Right ventricle myocardium inferior (tissue), 1 donor: ENCODE measurements around the gene SLC31A2. TPM values are rescaled to one million over a fixed set of nuclear protein-coding genes. Genes with fewer than 3 reads are reported as not detected.
"Not testable (repeated sequence)": the region's sequence is repeated elsewhere in the genome, so short reads cannot be mapped to it uniquely, and the experiment has no call there.

Source experiments
- ATAC-seq: fragments of 200-7000 bp; cut with Tn5 transposase; one replicate; pipeline ENCODE4 v1.9.1; 2020; ENCODE audit warnings: mild to moderate bottlenecking, moderate library complexity
- DNase-seq: peaks from one replicate; pipeline ENCODE4 v3.0.0; 2021; ENCODE audit errors: missing footprints
- intact Hi-C: fragments of 100-400 bp; cut with DNase I; formaldehyde crosslinking; loops from one replicate; pipeline ENCODE4 v1.11.0; 2022
- total RNA-seq: library from RNA; stranded (reverse); fragmentation: NEBNext Ultra II Directional; extraction: Animal tissue kit (Norgen Biotek cat#: 25700); gene quantifications from one replicate; pipeline ENCODE4 v1.2.1, GENCODE V29; 2021
- donor health status: DM: no; HTN: yes; CAD: no; lungs with severe emphysema.

SLC31A2 gene
- total RNA-seq, 1 donor from 2014 or later: 14.6 TPM

DNA sequence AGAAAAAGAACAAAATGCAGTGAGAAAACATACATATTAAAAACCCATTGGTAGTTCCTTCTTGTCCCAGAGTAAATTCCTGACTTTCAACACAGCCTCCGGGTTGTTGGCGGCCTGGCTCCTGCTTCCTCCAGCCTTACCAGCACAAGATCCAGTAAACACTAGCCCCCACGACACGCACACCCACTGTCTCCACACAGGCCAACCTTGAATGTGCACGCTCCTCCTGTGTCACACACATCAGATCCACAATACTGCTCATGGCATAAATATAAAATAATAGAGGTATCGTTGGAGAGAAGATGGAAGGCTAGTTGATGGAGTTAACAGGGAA lies 2.5 kb upstream of the SLC31A2 start:
- ATAC-seq (no peak), DNase-seq (no peak)
- intact Hi-C loops: no loop called here

DNA sequence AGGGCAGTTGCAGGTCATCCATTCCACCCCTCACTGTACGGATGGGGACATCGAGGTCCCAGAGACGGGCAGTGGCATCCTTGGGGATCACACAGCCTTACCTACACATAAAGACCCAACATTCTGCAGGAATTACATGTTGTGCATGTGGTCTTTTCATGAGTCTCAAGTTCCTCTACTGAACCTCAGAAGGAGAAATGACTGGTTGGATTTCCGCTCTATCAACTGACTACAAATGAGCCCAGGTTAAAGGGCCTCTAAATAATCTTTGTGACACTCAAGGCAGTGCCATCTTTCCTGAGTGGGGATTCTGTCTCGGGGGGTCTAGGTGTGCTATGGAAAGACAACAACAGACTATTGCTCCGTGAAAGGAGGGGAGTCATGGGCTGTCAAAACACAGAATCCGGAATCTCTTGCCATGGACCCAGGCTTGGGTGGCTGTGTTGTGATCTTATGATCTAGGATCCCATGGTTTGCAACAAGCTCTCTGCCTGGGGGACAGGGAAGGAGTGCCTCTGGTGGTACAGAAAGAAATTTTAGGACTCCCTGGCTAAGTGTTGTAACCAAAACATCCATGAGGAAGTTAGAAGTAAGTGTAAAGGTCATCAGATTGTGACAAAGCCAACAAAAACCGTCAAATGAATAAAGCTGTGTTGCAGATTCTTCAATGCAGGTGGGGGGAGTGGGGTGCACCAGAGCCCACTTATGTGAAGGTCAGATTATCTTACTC lies 1.9 kb upstream of the SLC31A2 start:
- DNase-seq (no peak), ATAC-seq (no peak)
- intact Hi-C loops: no loop called here

DNA sequence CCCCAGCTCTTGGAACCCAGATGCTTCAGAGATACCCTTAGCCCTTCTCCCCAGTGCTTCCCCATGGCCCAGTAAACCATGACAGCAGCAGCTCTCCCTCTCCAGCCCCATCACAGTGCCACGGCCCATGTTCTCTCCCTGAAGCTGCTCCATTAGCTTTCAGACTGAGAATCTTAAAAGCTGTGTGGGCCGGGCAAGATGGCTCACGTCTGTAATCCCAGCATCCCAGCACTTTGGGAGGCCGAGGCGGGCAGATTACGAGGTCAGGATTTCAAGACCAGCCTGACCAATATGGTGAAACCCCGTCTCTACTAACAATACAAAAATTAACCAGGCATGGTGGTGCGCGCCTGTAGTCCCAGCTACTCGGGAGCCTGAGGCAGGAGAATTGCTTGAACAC lies 1.2 kb upstream of the SLC31A2 start:
- DNase-seq, ATAC-seq, intact Hi-C loops: not testable (repeated sequence)

DNA sequence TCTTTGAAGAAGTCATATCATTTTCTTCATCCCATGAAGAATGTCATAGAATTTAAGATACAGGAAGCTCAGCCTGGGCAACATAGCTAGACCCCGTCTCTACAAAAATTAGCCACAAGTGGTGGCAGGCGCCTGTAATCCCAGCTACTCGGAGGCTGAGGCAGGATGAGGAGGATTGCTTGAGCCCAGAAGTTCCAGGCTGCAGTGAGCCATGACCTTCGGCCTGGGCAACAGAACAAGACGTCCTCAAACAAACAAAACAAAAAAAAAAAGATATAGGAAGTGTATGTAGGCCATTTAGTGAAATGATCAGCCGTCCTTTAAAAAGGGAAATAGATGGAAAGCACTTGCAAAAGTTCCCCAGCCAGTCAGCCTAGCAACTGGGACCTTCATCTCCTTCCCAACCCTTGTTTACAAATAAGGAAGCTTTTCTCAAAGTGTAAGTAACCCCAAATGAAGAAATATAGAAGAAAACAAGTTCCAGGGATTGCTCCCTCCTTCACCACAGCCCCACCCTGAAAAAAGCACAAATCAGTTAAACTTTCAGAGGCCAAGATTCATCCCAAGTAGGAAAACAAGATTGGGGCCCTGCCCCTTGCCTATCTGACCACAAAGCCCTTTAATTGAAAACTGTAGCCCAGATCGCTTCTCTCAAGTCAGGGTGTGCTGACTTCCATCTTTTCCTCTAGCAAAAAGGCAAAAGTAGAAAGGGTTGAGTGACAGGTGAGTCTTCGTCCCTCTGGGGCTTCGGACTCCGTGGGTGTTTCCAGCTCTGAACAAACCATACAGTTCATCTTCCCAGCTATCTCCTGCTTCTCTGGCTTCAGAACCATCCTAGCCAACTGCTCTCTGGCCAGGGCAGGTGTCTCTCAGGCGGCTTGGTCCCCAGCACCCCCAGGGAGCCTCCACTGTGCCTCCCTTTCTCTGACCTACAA lies 1.2 kb downstream of the SLC31A2 start:
- DNase-seq (peak; percentile 77), ATAC-seq (peak; percentile 23)
- intact Hi-C loops: loop anchor here (10.0 kb wide), 1 partner anchor 253 kb away; the partner anchor contains the start of gene ALAD

DNA sequence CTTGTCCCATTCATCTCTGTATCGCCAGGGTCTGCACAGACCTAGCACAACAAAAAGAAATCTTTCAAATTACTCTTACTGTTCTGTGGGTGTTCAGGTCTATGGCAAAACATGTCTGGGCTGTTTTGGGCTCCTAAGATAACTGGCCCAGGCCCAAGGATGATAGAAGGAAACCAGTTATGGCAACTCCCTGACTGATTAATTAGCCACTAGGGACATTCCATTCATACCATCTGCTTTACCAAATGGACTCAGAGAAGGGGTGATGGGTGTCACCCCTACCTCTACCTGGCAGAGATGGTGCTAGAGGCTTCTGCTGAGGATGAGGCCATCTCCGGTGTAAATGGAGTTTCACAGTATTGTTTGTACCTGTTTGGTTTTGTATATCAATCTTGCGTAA lies 1.9 kb downstream of the SLC31A2 start:
- no peak for DNase-seq
- no peak for ATAC-seq
- intact Hi-C loops: loop anchor here (10.0 kb wide), 1 partner anchor 252 kb away; the partner anchor contains the start of gene ALAD

DNA sequence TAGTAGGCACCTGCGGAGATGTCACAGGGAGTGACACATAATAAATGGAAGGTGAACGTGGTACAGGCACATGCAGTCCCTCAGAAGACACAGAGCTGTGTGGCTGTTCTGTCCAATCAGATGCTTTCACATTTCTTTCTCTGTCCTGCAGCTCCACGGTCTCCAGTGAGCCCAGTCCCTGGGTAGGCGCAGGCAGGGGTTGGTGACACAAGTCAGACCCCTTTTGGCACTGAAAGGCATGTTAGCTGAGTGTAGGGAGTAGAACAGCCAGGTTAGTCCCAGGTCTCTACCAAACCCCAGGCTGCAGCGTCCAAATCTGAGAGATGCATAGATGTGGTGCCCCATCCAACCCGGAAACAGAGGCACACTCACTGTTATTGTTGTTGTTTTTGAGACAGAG lies 2.8 kb downstream of the SLC31A2 start:
- intact Hi-C loops: loop anchor here (10.0 kb wide), 1 partner anchor 251 kb away; the partner anchor contains the start of gene ALAD
- DNase-seq: no peak

DNA sequence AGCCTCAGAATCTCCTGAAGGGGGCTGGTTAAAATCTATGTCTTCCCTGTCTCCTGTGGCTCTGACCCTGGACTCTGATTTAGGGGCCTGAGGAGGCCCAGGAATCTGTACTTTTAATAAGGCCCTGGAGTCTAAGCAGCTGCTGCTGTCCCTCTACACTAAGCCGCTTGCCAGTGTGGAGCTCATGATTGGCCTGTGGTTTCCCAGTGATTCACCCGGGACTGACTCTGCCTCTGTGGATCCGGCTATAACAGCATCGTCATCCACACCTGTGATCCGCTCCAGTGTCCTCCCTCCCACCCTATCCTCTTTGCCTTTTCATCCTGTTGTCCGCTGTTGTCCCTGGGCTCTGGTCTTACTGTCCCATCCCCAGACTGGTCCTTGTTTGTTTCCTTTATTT lies 3.7 kb downstream of the SLC31A2 start:
- intact Hi-C loops: loop anchor here (10.0 kb wide), 1 partner anchor 250 kb away; the partner anchor contains the start of gene ALAD
- ATAC-seq (no peak), DNase-seq (no peak)

More for the DNA sequence above, 2.8 kb downstream of the SLC31A2 start:
- ATAC-seq: no peak

DNA sequence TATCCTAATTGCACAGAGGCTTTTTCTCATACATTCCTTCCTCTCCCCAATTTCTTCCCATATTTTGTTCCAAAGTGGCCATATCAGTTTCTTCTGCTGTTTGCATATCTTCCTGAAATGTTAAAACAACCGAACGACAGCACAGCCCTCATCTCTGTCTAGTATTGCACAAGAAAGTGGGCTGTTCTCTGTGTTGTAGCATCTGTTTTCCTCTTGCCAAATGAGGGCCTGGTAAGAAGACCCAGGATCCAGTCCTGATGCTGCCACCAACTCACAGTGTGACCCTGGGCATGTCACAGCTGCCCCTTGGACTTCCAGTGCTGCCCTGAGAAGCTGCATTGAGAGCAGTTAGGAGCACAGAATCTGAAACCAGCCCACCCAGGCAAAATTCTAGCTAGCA lies 4.1 kb downstream of the SLC31A2 start:
- DNase-seq (no peak), ATAC-seq (no peak)
- intact Hi-C loops: loop anchor here (10.0 kb wide), 1 partner anchor 250 kb away; the partner anchor contains the start of gene ALAD

DNA sequence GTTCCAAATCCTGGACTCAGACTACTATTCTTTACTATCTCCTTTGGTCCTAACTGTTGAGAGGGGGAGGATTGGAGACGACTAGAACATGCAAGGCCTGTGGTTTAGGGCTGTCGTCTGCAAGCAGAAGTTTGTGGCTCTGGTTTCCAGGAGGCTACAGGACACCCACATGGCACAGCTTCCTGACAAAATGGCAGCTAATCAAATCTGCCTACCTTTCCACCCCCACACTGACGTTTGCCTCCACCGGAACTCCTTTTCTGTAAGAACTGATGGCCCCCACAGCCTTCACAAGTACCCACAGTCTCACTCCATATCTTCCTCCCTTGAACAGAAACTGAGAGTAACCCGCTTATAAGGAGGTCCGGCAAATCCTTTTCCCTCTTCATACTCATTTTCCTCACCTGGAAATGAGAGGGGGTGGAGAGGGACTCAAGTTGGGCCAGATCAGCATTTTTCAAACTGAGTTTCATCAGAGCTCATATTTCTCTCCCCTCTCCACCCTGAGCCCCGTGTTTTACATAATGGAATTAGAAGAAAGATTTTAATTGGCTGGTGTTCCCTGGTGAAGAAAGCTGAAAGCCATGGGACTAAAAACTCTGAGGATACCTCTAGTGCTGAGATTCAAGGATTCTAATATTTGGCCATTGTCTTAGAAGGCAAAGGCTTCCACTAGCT lies 5.2 kb downstream of the SLC31A2 start:
- DNase-seq (no peak), ATAC-seq (no peak)
- intact Hi-C loops: loop anchor here (10.0 kb wide), 1 partner anchor 249 kb away; the partner anchor contains the start of gene ALAD

DNA sequence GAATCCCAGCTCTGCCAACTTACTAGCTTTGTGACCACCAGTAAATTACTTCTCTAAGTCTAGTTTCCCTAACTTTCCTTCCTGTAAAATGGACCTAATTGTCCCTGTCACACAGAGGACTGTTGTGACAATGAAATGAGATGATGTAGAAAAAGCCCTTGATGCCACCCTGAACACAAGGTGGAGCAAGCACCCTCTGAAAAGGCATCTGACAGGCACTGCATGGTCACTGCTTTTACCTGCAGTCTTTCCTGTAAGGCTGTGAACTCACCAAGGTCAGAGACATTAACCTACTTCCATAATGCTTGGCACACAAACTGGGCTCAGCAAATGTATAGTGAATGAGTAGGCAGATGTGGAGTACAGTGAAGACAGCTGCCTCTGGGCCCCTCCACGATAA lies 6.1 kb downstream of the SLC31A2 start:
- intact Hi-C loops: loop anchor here (10.0 kb wide), 1 partner anchor 248 kb away; the partner anchor contains the start of gene ALAD
- DNase-seq (no peak), ATAC-seq (no peak)

DNA sequence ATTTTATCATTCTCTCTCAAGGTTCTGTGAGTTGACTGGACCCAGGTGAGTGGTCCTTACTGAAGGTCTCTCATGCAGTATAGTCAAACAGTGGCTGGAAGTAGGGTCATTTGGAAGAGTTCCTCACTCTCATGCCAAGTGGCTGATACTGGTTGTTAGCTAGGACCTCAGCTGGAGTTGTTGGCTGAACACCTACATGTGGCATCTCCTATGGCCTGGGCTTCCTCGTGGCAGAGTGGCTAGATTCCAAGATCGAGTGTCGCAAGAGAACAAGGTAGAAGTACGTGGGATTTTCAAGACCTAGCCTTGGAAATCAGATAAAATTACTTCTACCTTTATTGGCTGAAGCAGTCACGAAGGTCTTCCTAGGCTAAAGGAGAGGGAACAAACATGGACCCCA lies 7.6 kb downstream of the SLC31A2 start:
- intact Hi-C loops: loop anchor here (10.0 kb wide), 1 partner anchor 246 kb away; the partner anchor contains the start of gene ALAD
- ATAC-seq (no peak), DNase-seq (no peak)

DNA sequence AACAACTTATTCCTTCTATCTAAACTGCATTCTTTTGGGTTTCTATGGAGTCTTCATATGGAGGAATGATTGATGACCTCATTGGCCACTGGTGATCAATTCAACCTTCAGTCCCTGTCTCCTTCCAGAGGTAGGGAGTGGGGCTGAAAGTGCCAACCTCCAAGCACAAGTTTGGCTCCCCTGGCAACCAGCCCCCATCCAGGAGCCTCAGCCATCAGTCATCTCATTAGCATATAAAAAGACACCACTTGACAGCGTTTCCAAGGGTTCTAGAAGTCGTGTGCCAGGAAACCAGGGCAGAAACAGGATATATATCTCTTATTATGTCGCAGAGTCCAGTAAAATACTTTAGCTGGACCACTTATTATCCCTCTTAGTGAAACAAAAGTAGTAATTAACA lies 9.8 kb downstream of the SLC31A2 start:
- intact Hi-C loops: no loop called here
- DNase-seq (no peak), ATAC-seq (no peak)

DNA sequence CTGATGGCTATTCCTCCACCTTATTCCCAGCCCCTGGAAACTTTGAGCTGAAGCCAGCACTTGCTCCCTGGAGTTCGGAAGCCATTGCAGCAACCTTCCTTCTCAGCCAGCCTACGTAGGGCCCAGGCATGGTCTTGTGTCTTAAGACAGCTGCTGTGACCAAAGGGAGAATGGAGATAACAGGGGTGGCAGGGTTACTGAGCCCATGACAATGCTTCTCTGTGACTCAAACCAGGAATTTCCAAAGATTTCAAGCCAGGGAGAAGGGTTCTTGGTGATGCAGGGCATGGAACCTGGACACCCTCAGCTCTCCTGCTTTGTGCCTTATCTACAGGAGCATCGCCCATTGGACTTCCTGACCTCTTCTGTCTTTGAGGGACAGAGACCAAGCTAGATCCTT lies 12.2 kb downstream of the SLC31A2 start:
- intact Hi-C loops: no loop called here
- DNase-seq (no peak), ATAC-seq (no peak)

DNA sequence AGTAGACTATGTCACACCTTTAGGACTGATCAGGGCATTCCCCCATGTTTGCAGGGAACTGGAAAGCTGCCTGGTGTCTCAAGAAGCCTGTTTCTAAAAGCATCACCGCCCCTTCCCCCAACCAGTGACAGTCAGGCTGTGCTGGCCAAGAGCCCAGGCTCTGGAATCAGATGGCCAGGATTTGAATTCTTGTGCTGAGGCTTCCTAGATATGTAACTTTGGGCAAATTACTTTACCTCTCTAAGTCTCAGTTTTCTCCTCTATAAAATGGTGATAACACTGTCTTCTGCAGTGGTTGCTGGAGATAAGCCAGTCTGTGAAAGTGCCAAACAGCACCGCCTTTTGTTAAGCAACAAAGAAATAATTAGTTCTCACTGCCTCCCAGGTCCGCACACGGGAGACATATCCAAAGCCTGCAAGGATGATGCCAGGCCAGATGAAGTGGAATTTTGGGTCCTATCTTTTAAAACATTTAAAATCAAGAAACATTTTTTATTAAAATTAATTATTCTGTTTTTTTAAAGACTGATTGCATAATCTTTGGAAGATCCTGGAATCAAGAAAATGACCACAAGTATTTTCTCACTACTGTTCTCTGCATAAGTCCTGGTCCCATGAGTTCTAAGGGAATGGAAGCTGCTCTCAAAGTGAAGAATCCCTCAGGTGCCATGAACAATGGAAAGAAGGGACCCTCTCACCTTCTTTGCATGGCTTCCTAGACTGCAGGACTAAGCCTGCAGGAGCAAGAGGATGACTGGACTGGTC lies 13.9 kb downstream of the SLC31A2 start:
- DNase-seq: no peak
- peak; percentile 62 for ATAC-seq
- intact Hi-C loops: no loop called here

DNA sequence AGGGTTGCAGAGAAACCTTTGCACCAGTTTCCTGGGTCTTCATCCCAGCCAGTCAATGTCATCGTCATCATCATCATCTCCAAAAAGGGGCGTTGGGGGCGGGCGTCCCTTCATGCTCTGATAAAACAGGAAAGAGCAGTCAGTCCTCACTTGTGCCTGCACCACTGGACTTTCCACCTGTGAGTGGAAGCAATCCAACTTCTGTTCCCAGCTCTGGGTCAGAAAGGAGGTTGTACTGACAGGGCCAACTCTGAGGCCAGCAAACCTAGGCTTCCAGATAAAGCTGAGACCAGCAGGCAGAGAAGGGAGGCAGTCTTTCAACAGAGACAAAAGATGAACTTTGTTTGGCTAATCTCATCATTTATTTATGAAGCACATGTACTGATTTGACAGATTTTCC lies 15.2 kb downstream of the SLC31A2 start:
- intact Hi-C loops: no loop called here
- ATAC-seq: peak; percentile 23

DNA sequence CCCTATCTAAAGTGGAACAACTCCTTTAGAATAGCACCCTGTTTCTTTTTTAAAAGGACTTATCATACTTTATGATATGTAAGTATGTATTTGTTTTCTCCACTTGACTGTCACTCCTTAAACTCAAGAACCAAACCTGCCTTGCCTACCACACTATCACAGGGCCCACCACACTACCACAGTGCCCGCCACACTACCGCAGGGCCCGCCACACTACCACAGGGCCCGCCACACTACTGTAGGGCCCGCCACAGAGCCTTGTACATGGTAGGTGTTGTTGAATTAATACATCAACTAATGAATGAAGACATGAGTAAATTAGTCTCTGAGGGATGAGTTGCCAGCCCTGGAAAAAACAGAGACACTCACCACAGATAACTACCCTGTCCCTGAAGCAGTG lies 18.0 kb downstream of the SLC31A2 start:
- intact Hi-C loops: no loop called here
- DNase-seq (no peak), ATAC-seq (no peak)

More for the DNA sequence above, 15.2 kb downstream of the SLC31A2 start:
- DNase-seq: no peak

DNA sequence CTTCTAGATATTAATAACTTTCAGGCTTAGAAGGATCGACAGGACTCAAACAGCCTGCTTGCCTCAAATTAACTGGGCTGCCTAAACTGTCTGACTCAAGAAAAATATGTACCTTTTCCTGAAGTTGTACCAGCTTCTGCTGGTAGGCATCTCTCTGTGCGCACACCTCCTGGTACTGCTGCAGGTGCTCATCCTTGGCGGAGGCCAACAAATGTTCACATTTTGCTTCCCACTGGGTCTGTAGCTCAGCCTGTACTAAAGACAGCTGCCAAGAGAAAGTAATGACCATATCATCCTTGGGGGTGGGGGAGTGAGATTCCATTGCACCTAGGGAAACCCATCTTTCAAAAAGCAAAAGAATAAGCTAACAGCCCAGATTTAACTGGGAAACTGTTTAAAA lies 22.5 kb downstream of the SLC31A2 start:
- intact Hi-C loops: no loop called here
- ATAC-seq: no peak

DNA sequence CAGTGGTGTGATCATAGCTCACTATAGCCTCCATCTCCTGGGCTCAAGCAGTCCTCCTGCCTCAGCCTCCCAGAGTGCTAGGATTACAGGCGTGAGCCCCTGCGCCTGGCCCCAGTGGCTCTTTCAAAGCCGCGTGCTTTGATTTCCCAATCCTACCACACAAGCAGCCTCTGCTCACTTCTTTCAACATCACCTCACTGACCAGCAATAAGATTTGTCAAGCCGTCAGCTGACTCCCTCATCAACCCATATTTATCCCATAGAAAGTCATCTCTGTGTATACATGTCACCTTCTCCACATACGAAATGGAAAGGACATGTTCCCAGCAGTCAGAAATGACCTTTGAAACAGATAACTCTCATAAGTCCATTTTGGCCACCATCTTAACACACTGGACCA lies 26.0 kb downstream of the SLC31A2 start:
- ATAC-seq: no peak
- no peak for DNase-seq
- intact Hi-C loops: no loop called here

More for the DNA sequence above, 22.5 kb downstream of the SLC31A2 start:
- no peak for DNase-seq
